H1 (cell line): ENCODE measurements around the gene PIM1. TPM values are rescaled to one million over a fixed set of nuclear protein-coding genes. Genes with fewer than 3 reads are reported as not detected.

ENCODE experiments used
- BACH1 ChIP-seq: IDR thresholded peaks from 2 replicates; pipeline ENCODE4 v1.6.1; 2012; ENCODE audit warnings: low read length, improper control_type of control experiment
- EGR1 ChIP-seq: IDR thresholded peaks from 2 replicates; pipeline ENCODE4 v1.6.1; 2011; ENCODE audit warnings: low read depth, low read length, borderline replicate concordance
- HDAC6 ChIP-seq: IDR thresholded peaks from one replicate; pipeline ENCODE4 v1.7.1; 2012; ENCODE audit warnings: low read depth, mild to moderate bottlenecking, inconsistent platforms, low read length, moderate library complexity
- MAFK ChIP-seq: IDR thresholded peaks from 2 replicates; pipeline ENCODE4 v1.6.1; 2012; ENCODE audit warnings: low read depth, mild to moderate bottlenecking, improper control_type of control experiment, low read length
- NRF1 ChIP-seq: IDR thresholded peaks from 2 replicates; pipeline ENCODE4 v1.6.1; 2011; ENCODE audit warnings: mild to moderate bottlenecking, low read depth, low read length, improper control_type of control experiment
- RBBP5 ChIP-seq: IDR thresholded peaks from 2 replicates; pipeline ENCODE4 v1.7.1; 2012; ENCODE audit warnings: low read depth, mild to moderate bottlenecking, inconsistent platforms, low read length, moderate library complexity, borderline replicate concordance
- SP4 ChIP-seq: IDR thresholded peaks from 2 replicates; pipeline ENCODE4 v1.6.1; 2012; ENCODE audit warnings: low read length, inconsistent platforms
- SRF ChIP-seq: IDR thresholded peaks from 2 replicates; pipeline ENCODE4 v1.6.1; 2011; ENCODE audit warnings: mild to moderate bottlenecking, low read depth, low read length, moderate library complexity
- polyA plus RNA-seq, 7 experiments: library from polyadenylated mRNA; depleted of rRNA in 3 of 7; stranded (reverse) in 5 of 7; unstranded in 2 of 7; fragments of >200 nt in 5 of 7; fragments of 200-250 nt in 2 of 7; gene quantifications; 1 replicate in 5 of 7; 2 replicates in 1 of 7; 4 replicates in 1 of 7; pipeline versions ENCODE4 v1.2.1 to v1.2.3, GENCODE V29; 2011 to 2013; ENCODE audit warnings: missing spikeins in 2 of 7, mixed read lengths in 2 of 7
- total RNA-seq: library from RNA; stranded (reverse); fragmentation: NEBNext Ultra II Directional; extraction: Animal tissue kit (Norgen Biotek cat#: 25700); gene quantifications from 2 replicates; pipeline ENCODE4 v1.2.1, GENCODE V29; 2021
- TF ChIP-seq, protein P1 (sequence below): fragments of 300-600 bp; sonication (generic); IDR thresholded peaks from 2 replicates; pipeline ENCODE4 v1.7.1; 2012; ENCODE audit warnings: low read length, moderate library complexity, mild to moderate bottlenecking, inconsistent platforms; ENCODE audit not compliant: insufficient replicate concordance
- TF ChIP-seq, protein P2 (sequence below), 3 experiments: IDR thresholded peaks; 1 replicate in 2 of 3; 2 replicates in 1 of 3; pipeline versions ENCODE4 v1.5.1 to v1.6.1; 2011; ENCODE audit warnings: low read length in 3 of 3, mild to moderate bottlenecking in 3 of 3, inconsistent platforms in 2 of 3, low read depth in 1 of 3, moderate library complexity in 1 of 3; ENCODE audit not compliant: insufficient read depth in 1 of 3; ENCODE audit errors: control extremely low read depth in 1 of 3

PIM1 gene
- total and polyA plus RNA-seq, 2 of the 8 experiments (the other 6 are each of a cell fraction or from before 2014, with no cell fraction given) = 25.5 to 94.9 TPM

DNA sequence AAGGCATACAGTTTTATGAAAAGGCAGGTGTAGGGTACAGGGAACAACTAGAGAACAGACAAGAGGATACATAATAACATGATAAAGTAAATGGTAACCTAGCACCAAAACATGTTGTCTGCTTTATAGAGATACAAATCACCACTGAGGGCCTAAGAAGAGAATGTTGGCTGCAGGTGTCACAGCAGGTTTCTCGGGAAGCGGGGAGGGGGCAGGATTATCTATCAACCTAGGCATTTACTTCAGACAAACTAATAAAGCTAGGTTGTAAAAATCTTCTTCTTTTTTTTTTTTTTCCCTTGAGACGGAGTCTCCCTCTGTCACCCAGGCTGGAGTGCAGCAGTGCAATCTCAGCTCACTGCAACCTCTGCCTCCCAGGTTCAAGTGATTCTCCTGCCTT lies 22.7 kb downstream of the PIM1 start (continued):
- TF ChIP-seq, protein P1, sequence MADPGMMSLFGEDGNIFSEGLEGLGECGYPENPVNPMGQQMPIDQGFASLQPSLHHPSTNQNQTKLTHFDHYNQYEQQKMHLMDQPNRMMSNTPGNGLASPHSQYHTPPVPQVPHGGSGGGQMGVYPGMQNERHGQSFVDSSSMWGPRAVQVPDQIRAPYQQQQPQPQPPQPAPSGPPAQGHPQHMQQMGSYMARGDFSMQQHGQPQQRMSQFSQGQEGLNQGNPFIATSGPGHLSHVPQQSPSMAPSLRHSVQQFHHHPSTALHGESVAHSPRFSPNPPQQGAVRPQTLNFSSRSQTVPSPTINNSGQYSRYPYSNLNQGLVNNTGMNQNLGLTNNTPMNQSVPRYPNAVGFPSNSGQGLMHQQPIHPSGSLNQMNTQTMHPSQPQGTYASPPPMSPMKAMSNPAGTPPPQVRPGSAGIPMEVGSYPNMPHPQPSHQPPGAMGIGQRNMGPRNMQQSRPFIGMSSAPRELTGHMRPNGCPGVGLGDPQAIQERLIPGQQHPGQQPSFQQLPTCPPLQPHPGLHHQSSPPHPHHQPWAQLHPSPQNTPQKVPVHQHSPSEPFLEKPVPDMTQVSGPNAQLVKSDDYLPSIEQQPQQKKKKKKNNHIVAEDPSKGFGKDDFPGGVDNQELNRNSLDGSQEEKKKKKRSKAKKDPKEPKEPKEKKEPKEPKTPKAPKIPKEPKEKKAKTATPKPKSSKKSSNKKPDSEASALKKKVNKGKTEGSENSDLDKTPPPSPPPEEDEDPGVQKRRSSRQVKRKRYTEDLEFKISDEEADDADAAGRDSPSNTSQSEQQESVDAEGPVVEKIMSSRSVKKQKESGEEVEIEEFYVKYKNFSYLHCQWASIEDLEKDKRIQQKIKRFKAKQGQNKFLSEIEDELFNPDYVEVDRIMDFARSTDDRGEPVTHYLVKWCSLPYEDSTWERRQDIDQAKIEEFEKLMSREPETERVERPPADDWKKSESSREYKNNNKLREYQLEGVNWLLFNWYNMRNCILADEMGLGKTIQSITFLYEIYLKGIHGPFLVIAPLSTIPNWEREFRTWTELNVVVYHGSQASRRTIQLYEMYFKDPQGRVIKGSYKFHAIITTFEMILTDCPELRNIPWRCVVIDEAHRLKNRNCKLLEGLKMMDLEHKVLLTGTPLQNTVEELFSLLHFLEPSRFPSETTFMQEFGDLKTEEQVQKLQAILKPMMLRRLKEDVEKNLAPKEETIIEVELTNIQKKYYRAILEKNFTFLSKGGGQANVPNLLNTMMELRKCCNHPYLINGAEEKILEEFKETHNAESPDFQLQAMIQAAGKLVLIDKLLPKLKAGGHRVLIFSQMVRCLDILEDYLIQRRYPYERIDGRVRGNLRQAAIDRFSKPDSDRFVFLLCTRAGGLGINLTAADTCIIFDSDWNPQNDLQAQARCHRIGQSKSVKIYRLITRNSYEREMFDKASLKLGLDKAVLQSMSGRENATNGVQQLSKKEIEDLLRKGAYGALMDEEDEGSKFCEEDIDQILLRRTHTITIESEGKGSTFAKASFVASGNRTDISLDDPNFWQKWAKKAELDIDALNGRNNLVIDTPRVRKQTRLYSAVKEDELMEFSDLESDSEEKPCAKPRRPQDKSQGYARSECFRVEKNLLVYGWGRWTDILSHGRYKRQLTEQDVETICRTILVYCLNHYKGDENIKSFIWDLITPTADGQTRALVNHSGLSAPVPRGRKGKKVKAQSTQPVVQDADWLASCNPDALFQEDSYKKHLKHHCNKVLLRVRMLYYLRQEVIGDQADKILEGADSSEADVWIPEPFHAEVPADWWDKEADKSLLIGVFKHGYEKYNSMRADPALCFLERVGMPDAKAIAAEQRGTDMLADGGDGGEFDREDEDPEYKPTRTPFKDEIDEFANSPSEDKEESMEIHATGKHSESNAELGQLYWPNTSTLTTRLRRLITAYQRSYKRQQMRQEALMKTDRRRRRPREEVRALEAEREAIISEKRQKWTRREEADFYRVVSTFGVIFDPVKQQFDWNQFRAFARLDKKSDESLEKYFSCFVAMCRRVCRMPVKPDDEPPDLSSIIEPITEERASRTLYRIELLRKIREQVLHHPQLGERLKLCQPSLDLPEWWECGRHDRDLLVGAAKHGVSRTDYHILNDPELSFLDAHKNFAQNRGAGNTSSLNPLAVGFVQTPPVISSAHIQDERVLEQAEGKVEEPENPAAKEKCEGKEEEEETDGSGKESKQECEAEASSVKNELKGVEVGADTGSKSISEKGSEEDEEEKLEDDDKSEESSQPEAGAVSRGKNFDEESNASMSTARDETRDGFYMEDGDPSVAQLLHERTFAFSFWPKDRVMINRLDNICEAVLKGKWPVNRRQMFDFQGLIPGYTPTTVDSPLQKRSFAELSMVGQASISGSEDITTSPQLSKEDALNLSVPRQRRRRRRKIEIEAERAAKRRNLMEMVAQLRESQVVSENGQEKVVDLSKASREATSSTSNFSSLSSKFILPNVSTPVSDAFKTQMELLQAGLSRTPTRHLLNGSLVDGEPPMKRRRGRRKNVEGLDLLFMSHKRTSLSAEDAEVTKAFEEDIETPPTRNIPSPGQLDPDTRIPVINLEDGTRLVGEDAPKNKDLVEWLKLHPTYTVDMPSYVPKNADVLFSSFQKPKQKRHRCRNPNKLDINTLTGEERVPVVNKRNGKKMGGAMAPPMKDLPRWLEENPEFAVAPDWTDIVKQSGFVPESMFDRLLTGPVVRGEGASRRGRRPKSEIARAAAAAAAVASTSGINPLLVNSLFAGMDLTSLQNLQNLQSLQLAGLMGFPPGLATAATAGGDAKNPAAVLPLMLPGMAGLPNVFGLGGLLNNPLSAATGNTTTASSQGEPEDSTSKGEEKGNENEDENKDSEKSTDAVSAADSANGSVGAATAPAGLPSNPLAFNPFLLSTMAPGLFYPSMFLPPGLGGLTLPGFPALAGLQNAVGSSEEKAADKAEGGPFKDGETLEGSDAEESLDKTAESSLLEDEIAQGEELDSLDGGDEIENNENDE = no peak
- TF ChIP-seq RBBP5 (no peak), SRF (no peak), HDAC6 (no peak), NRF1 (no peak), SP4 (no peak), EGR1 (no peak), MAFK (no peak), BACH1 (no peak)
- TF ChIP-seq, protein P2, sequence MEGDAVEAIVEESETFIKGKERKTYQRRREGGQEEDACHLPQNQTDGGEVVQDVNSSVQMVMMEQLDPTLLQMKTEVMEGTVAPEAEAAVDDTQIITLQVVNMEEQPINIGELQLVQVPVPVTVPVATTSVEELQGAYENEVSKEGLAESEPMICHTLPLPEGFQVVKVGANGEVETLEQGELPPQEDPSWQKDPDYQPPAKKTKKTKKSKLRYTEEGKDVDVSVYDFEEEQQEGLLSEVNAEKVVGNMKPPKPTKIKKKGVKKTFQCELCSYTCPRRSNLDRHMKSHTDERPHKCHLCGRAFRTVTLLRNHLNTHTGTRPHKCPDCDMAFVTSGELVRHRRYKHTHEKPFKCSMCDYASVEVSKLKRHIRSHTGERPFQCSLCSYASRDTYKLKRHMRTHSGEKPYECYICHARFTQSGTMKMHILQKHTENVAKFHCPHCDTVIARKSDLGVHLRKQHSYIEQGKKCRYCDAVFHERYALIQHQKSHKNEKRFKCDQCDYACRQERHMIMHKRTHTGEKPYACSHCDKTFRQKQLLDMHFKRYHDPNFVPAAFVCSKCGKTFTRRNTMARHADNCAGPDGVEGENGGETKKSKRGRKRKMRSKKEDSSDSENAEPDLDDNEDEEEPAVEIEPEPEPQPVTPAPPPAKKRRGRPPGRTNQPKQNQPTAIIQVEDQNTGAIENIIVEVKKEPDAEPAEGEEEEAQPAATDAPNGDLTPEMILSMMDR (IDR thresholded peaks at IDR 0.05; ENCODE audit: control extremely low read depth in 1 of 3, insufficient read depth in 1 of 3, low read depth in 1 of 3, low read length in 3 of 3) = no peak
